ENCODE measurements around the gene LRIG1.
A peak's percentile ranks its signal among the peaks of the same experiment; 100 is the strongest.

Gene LRIG1

GRCh38 chr3:66499881-66500575 lies 794 bp downstream of the LRIG1 start:
- DNase-seq (ENCODE audit: low read depth, low spot score): no peak
- in situ Hi-C loops (cut with HindIII; ENCODE audit: low sequenced_read_pairs): no loop called here
- peak overlapping the region; percentile 93 for H3K4me3 ChIP-seq (ENCODE audit: low read depth, low read length)
- TF ChIP-seq CTCF (IDR thresholded peaks at IDR 0.05; ENCODE audit: low read depth, low read length): no peak

GRCh38 chr3:66498687-66499621 lies 1.9 kb downstream of the LRIG1 start:
- no peak for DNase-seq (ENCODE audit: low read depth, low spot score)
- peak overlapping the region; percentile 93 for H3K4me3 ChIP-seq (ENCODE audit: low read depth, low read length)
- TF ChIP-seq CTCF (IDR thresholded peaks at IDR 0.05; ENCODE audit: low read depth, low read length): no peak
- in situ Hi-C loops (cut with HindIII; ENCODE audit: low sequenced_read_pairs): no loop called here

GRCh38 chr3:66497985-66498671 lies 2.7 kb downstream of the LRIG1 start:
- in situ Hi-C loops (cut with HindIII; ENCODE audit: low sequenced_read_pairs): no loop called here
- DNase-seq (ENCODE audit: low read depth, low spot score): no peak
- TF ChIP-seq CTCF (IDR thresholded peaks at IDR 0.05; ENCODE audit: low read depth, low read length): no peak
- H3K4me3 ChIP-seq (ENCODE audit: low read depth, low read length): peak overlapping the region; percentile 93

GRCh38 chr3:66497288-66497984 lies 3.4 kb downstream of the LRIG1 start:
- in situ Hi-C loops (cut with HindIII; ENCODE audit: low sequenced_read_pairs): no loop called here
- H3K4me3 ChIP-seq (ENCODE audit: low read depth, low read length): no peak overlapping the region
- no peak for TF ChIP-seq CTCF (IDR thresholded peaks at IDR 0.05; ENCODE audit: low read depth, low read length)
- no peak for DNase-seq (ENCODE audit: low read depth, low spot score)

DNA sequence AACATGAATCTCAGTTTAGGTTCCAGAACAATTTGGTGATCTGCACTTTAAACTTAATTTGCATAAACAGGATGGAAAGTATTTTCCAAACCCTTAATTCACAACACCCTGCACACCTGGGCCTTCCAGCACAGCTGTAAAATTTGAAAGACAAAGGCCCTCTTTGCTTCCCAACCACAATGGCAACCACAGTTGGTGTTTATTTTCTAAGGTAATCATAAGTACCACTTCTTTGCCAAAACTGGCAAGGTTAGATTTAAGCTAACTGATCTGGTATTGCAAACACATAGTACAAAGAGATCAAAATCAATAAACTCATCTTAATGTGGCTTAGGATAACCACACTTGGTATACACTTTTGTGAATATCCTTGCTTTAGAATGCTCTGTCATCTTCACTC lies 4.1 kb downstream of the LRIG1 start:
- no peak overlapping the region for H3K4me3 ChIP-seq (ENCODE audit: low read depth, low read length)
- TF ChIP-seq CTCF (IDR thresholded peaks at IDR 0.05; ENCODE audit: low read depth, low read length): no peak
- in situ Hi-C loops (cut with HindIII; ENCODE audit: low sequenced_read_pairs): no loop called here
- DNase-seq (ENCODE audit: low read depth, low spot score): no peak

GRCh38 chr3:66496301-66496700 lies 4.5 kb downstream of the LRIG1 start:
- no peak for TF ChIP-seq CTCF (IDR thresholded peaks at IDR 0.05; ENCODE audit: low read depth, low read length)
- H3K4me3 ChIP-seq (ENCODE audit: low read depth, low read length): no peak overlapping the region
- DNase-seq (ENCODE audit: low read depth, low spot score): no peak
- in situ Hi-C loops (cut with HindIII; ENCODE audit: low sequenced_read_pairs): no loop called here

Data from astrocyte of the spinal cord (primary cell).